GM12892 (cell line): ENCODE measurements around the gene LDLRAD4.

ENCODE experiments used
- DNase-seq: peaks from one replicate; pipeline ENCODE4 v3.0.0; 2011; ENCODE audit not compliant: insufficient read length
- FAIRE-seq: peaks from 2 replicates; lab custom pipeline; 2011; peaks lifted over from hg19 to GRCh38; lab: Jason Lieb, UNC
- POLR2A ChIP-seq: IDR thresholded peaks from 2 replicates; pipeline ENCODE4 v1.6.1; 2011; ENCODE audit warnings: low read depth, low read length, control low read depth
- POLR2AphosphoS5 ChIP-seq: IDR thresholded peaks from 2 replicates; pipeline ENCODE4 v1.6.1; 2011; ENCODE audit warnings: low read depth, low read length, control low read depth
- TAF1 ChIP-seq: IDR thresholded peaks from 2 replicates; pipeline ENCODE4 v1.6.1; 2011; ENCODE audit warnings: low read depth, mild to moderate bottlenecking, control low read depth, low read length, borderline replicate concordance

Gene LDLRAD4

GRCh38 chr18:13368080-13368813, 149.7 kb downstream of the LDLRAD4 start:
- FAIRE-seq (no peak), DNase-seq (no peak)
- TF ChIP-seq TAF1 (no peak), POLR2AphosphoS5 (no peak), POLR2A (no peak)

- FAIRE-seq (no peak), DNase-seq (no peak)
- TF ChIP-seq TAF1 (no peak), POLR2AphosphoS5 (no peak), POLR2A (no peak)
These were observed 150.8 kb downstream of the LDLRAD4 start for GRCh38 chr18:13369353-13369752.

- DNase-seq (no peak), FAIRE-seq (no peak)
- TF ChIP-seq POLR2A, result no peak
- no peak for TF ChIP-seq TAF1
- TF ChIP-seq POLR2AphosphoS5, result no peak
These were observed 151.4 kb downstream of the LDLRAD4 start for GRCh38 chr18:13369756-13370510.

GRCh38 chr18:13370995-13371625, 152.6 kb downstream of the LDLRAD4 start:
- DNase-seq (no peak), FAIRE-seq (no peak)
- TF ChIP-seq POLR2AphosphoS5 (no peak), TAF1 (no peak), POLR2A (no peak)

GRCh38 chr18:13371689-13372418, 153.3 kb downstream of the LDLRAD4 start:
- DNase-seq (no peak), FAIRE-seq (no peak)

GRCh38 chr18:13372531-13372951, 154.0 kb downstream of the LDLRAD4 start:
- DNase-seq (no peak), FAIRE-seq (no peak)
- TF ChIP-seq TAF1 (no peak), POLR2A (no peak), POLR2AphosphoS5 (no peak)

More at GRCh38 chr18:13371689-13372418, 153.3 kb downstream of the LDLRAD4 start:
- TF ChIP-seq TAF1 (no peak), POLR2A (no peak), POLR2AphosphoS5 (no peak)

- FAIRE-seq (no peak), DNase-seq (no peak)
- TF ChIP-seq TAF1 (no peak), POLR2A (no peak), POLR2AphosphoS5 (no peak)
These were observed 155.5 kb downstream of the LDLRAD4 start for GRCh38 chr18:13374096-13374467.

- DNase-seq, result no peak
- TF ChIP-seq TAF1 (no peak), POLR2A (no peak), POLR2AphosphoS5 (no peak)
- no peak for FAIRE-seq
These were observed 156.1 kb downstream of the LDLRAD4 start for GRCh38 chr18:13374468-13375301.

GRCh38 chr18:13375302-13376255, 157.0 kb downstream of the LDLRAD4 start:
- DNase-seq, result peak; percentile 52
- TF ChIP-seq TAF1 (no peak), POLR2A (no peak), POLR2AphosphoS5 (no peak)
- no peak for FAIRE-seq
